ENCODE measurements around the gene CMAS. TPM values are rescaled to one million over a fixed set of nuclear protein-coding genes. Genes with fewer than 3 reads are reported as not detected.
"Not testable (repeated sequence)": the region's sequence is repeated elsewhere in the genome, so short reads cannot be mapped to it uniquely, and the experiment has no call there.

CMAS gene
- total and polyA plus RNA-seq, 2 donors (not counting 1 experiment from before 2014, with no cell fraction given): 24.3 to 25.6 TPM

GRCh38 chr12:22018860-22019259, 27.2 kb upstream of the CMAS start:
- no peaks in the 10 kb centered on the region for H4K20me1 ChIP-seq (ENCODE audit: control insufficient read depth, extremely low read depth, insufficient read depth, low read length)
- TF ChIP-seq EZH2 (IDR thresholded peaks at IDR 0.05; ENCODE audit: low read length, missing control alignments) (no peak), CTCF (conservative IDR thresholded peaks at IDR 0.05 in 1 of 2, IDR thresholded peaks at IDR 0.05 in 1 of 2; ENCODE audit: low read depth in 1 of 2, low read length in 2 of 2) (no peak)
- H3K9ac ChIP-seq (ENCODE audit: insufficient read depth, low read length): no peak overlapping the region
- H3K4me3 ChIP-seq (replicated peaks in 1 of 4; ENCODE audit: control extremely low read depth in 1 of 4, insufficient read depth in 1 of 4, low read depth in 3 of 4, low read length in 4 of 4): no peak overlapping the region
- H2AFZ ChIP-seq (ENCODE audit: low read length): no peak overlapping the region
- no peaks in the 10 kb centered on the region for H3K4me1 ChIP-seq (ENCODE audit: control insufficient read depth, extremely low read depth, insufficient read depth, low read length)
- H3K9me3 ChIP-seq (ENCODE audit: control insufficient read depth, insufficient read depth, low read depth, low read length): no peaks in the 10 kb centered on the region
- no peaks in the 10 kb centered on the region for H3K27me3 ChIP-seq (ENCODE audit: control insufficient read depth, insufficient read depth, low read length)
- H3K4me2 ChIP-seq (ENCODE audit: extremely low read depth, insufficient read depth, low read length): no peak overlapping the region
- H3K36me3 ChIP-seq (ENCODE audit: control insufficient read depth, insufficient read depth, low read length): no peaks in the 10 kb centered on the region
- H3K79me2 ChIP-seq (ENCODE audit: control insufficient read depth, insufficient read depth, low read length): no peaks in the 10 kb centered on the region
- no peak overlapping the region for H3K27ac ChIP-seq (ENCODE audit: insufficient read depth, low read length)
- peak in 1 of 2 donors; percentile 17 for DNase-seq (ENCODE audit: low read depth in 2 of 2)

GRCh38 chr12:22023489-22023888, 22.5 kb upstream of the CMAS start:
- not testable (repeated sequence) for DNase-seq (ENCODE audit: low read depth in 2 of 2); H3K79me2 ChIP-seq (ENCODE audit: control insufficient read depth, insufficient read depth, low read length); H3K27me3 ChIP-seq (ENCODE audit: control insufficient read depth, insufficient read depth, low read length); H3K4me3 ChIP-seq (replicated peaks in 1 of 4; ENCODE audit: control extremely low read depth in 1 of 4, insufficient read depth in 1 of 4, low read depth in 3 of 4, low read length in 4 of 4); H3K4me2 ChIP-seq (ENCODE audit: extremely low read depth, insufficient read depth, low read length); H3K9ac ChIP-seq (ENCODE audit: insufficient read depth, low read length); H2AFZ ChIP-seq (ENCODE audit: low read length); H3K36me3 ChIP-seq (ENCODE audit: control insufficient read depth, insufficient read depth, low read length); H3K27ac ChIP-seq (ENCODE audit: insufficient read depth, low read length); H3K4me1 ChIP-seq (ENCODE audit: control insufficient read depth, extremely low read depth, insufficient read depth, low read length); H3K9me3 ChIP-seq (ENCODE audit: control insufficient read depth, insufficient read depth, low read depth, low read length); H4K20me1 ChIP-seq (ENCODE audit: control insufficient read depth, extremely low read depth, insufficient read depth, low read length)

DNA sequence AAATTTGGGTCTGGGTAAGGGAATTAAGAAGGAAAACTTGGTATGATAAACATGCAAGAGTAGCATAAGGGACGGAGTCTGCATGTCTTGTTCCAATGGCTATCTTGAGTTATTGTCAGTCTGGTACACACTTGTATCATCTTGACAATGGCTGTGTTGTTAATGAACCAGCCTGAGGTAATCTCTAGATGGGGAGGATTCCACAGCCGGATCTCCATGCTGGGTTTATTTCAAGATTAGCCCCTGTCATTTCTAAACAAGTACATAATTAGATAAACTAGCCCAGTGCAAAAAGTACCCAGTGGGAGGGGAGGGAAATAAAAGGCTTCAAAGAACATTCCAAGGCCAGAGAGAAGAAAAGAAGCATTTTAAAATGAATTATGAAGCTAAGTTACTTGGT, 16.5 kb upstream of the CMAS start:
- no peak overlapping the region for H3K27ac ChIP-seq (ENCODE audit: insufficient read depth, low read length)
- no peaks in the 10 kb centered on the region for H3K79me2 ChIP-seq (ENCODE audit: control insufficient read depth, insufficient read depth, low read length)
- no peak for DNase-seq (ENCODE audit: low read depth in 2 of 2)
- no peak overlapping the region for H3K4me3 ChIP-seq (replicated peaks in 1 of 4; ENCODE audit: control extremely low read depth in 1 of 4, insufficient read depth in 1 of 4, low read depth in 3 of 4, low read length in 4 of 4)
- no peaks in the 10 kb centered on the region for H3K4me1 ChIP-seq (ENCODE audit: control insufficient read depth, extremely low read depth, insufficient read depth, low read length)
- H3K9ac ChIP-seq (ENCODE audit: insufficient read depth, low read length): no peak overlapping the region
- H3K9me3 ChIP-seq (ENCODE audit: control insufficient read depth, insufficient read depth, low read depth, low read length): no peaks in the 10 kb centered on the region
- H3K27me3 ChIP-seq (ENCODE audit: control insufficient read depth, insufficient read depth, low read length): no peaks in the 10 kb centered on the region
- no peaks in the 10 kb centered on the region for H4K20me1 ChIP-seq (ENCODE audit: control insufficient read depth, extremely low read depth, insufficient read depth, low read length)
- no peak for TF ChIP-seq CTCF (conservative IDR thresholded peaks at IDR 0.05 in 1 of 2, IDR thresholded peaks at IDR 0.05 in 1 of 2; ENCODE audit: low read depth in 1 of 2, low read length in 2 of 2)
- no peak for TF ChIP-seq EZH2 (IDR thresholded peaks at IDR 0.05; ENCODE audit: low read length, missing control alignments)
- H3K4me2 ChIP-seq (ENCODE audit: extremely low read depth, insufficient read depth, low read length): no peak overlapping the region
- H3K36me3 ChIP-seq (ENCODE audit: control insufficient read depth, insufficient read depth, low read length): no peaks in the 10 kb centered on the region
- H2AFZ ChIP-seq (ENCODE audit: low read length): no peak overlapping the region
